Measurements from ENCODE around the gene MCTP1. TPM values are rescaled to one million over a fixed set of nuclear protein-coding genes. Genes with fewer than 3 reads are reported as not detected.

MCTP1 gene
- total RNA-seq, 1 donor from 2014 or later: not detected

DNA sequence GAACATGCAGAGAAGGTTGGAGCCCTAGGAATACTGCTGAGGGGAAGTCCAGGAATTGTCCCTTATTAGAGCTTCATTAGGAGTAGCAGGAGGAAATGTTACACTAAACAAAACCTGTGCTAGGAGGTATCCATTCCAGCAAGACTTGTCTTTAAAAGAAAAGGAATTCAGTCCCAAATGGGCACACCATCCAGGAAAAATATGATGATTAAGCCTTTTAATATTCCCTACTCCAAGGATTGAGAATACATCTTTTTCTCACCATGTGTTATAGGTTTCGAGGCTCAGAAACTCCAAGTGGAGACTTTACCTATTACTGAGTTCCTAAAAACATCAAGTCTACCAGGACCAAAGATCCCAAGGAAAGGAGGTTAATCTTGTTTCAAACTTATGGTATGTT is 179.3 kb downstream of the MCTP1 start:
- H3K4me1 Mint-ChIP-seq: peaks cover 2% of the 10 kb centered on the region
- no peak overlapping the region for H3K4me3 Mint-ChIP-seq
- H3K36me3 Mint-ChIP-seq (ENCODE audit: low read depth): no peaks in the 10 kb centered on the region
- H3K27ac Mint-ChIP-seq: no peak overlapping the region
- no peaks in the 10 kb centered on the region for H3K27me3 Mint-ChIP-seq
- no peaks in the 10 kb centered on the region for H3K9me3 Mint-ChIP-seq
- no peak for DNase-seq
- intact Hi-C loops (cut with micrococcal nuclease): no loop called here

DNA sequence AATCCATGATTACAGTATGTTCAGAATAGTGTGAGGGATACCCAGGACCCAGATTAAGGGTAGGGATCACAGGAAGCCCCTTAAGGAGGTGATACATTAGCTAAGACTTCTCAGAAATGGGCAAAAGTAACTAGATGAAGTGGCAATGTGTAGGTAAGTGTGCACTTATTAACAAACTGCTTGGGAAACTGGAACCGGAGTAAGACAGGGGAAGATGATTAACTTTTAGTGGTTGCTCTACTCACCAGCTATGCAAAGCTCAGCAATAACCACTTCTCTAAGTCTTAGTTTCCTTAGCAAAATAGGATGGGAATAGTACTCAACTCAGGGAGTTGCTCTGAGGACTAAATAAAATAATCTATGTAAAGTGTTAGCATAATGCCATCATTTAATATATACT is 182.2 kb downstream of the MCTP1 start:
- no peaks in the 10 kb centered on the region for H3K36me3 Mint-ChIP-seq (ENCODE audit: low read depth)
- H3K4me1 Mint-ChIP-seq: peaks cover 2% of the 10 kb centered on the region
- DNase-seq: no peak
- no peak overlapping the region for H3K27ac Mint-ChIP-seq
- H3K27me3 Mint-ChIP-seq: no peaks in the 10 kb centered on the region
- intact Hi-C loops (cut with micrococcal nuclease): no loop called here
- H3K9me3 Mint-ChIP-seq: no peaks in the 10 kb centered on the region
- H3K4me3 Mint-ChIP-seq: no peak overlapping the region

DNA sequence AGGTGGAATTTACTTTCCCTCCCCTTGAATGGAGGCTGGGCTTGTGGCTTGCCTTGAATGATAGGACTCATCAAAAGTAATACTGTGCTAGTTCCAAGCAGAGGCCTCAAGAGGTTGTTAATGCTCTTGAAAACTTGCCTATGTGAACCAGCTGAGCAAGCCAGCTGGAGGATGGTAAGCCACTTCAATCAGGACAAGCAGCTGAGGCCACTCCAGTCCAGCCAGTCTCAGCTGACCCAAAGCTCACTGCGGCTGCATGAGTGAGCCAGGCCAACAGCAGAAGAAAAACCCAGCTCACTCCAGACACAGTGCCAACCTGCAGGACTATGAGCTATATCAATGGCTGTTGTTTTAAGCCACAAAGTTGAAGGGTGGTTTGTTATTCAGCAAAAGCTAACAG is 182.8 kb downstream of the MCTP1 start:
- no peak overlapping the region for H3K27ac Mint-ChIP-seq

GRCh38 chr5:95100551-95100950 is 184.3 kb downstream of the MCTP1 start:
- Mint-ChIP-seq H3K9me3 (no peaks in the 10 kb centered on the region), H3K4me1 (peaks cover 2% of the 10 kb centered on the region), H3K27ac (no peak overlapping the region), H3K36me3 (ENCODE audit: low read depth) (no peaks in the 10 kb centered on the region), H3K4me3 (no peak overlapping the region), H3K27me3 (no peaks in the 10 kb centered on the region)
- no peak for DNase-seq
- intact Hi-C loops (cut with micrococcal nuclease): no loop called here

More for the DNA sequence above, 182.8 kb downstream of the MCTP1 start:
- H3K4me3 Mint-ChIP-seq: no peak overlapping the region
- no peaks in the 10 kb centered on the region for H3K9me3 Mint-ChIP-seq
- DNase-seq: no peak
- intact Hi-C loops (cut with micrococcal nuclease): no loop called here
- H3K27me3 Mint-ChIP-seq: no peaks in the 10 kb centered on the region
- no peaks in the 10 kb centered on the region for H3K36me3 Mint-ChIP-seq (ENCODE audit: low read depth)
- peaks cover 2% of the 10 kb centered on the region for H3K4me1 Mint-ChIP-seq

DNA sequence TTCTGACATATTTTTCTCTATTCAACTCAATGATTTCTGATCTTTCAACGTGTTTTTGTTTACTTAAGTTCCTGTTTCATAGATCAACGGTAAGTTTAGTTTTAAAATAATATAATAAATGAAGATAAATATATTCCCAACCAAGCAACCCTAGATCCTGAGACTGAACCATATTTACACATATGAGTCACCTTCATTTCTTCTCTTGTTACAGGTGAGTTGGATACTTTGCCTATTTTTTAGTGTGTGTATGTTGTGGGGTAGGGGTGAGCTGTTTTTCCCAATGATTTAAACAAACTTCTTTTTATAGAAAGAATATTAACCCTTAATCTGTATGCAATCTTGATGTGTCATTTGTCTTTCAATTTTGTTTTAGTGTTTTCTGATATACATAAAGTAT is 186.9 kb downstream of the MCTP1 start:
- Mint-ChIP-seq H3K36me3 (ENCODE audit: low read depth) (no peaks in the 10 kb centered on the region), H3K27ac (no peak overlapping the region), H3K4me3 (no peak overlapping the region), H3K9me3 (no peaks in the 10 kb centered on the region), H3K4me1 (peaks cover 2% of the 10 kb centered on the region), H3K27me3 (no peaks in the 10 kb centered on the region)
- no peak for DNase-seq
- intact Hi-C loops (cut with micrococcal nuclease): no loop called here

DNA sequence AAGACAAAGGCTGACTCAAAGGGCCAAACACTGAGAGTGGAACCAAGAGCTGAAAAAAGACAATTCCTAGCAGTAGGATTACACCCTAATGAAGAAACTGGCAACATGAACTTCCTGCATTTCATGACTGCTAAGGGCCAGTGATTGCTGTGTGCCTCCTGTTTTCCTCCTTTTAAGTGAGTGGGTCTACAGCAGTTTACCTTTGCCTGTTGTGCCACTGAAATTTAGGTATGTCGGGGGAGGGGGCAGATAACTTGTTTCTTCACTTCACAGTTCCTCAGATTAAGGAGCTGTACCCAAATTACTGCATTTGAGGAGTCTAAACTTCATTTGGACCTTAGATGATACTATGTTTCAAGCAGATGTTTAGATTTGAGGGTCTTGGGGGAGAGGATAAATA is 191.7 kb downstream of the MCTP1 start:
- no peaks in the 10 kb centered on the region for H3K4me1 Mint-ChIP-seq
- no peak overlapping the region for H3K4me3 Mint-ChIP-seq
- no peak overlapping the region for H3K27ac Mint-ChIP-seq
- H3K27me3 Mint-ChIP-seq: no peaks in the 10 kb centered on the region
- intact Hi-C loops (cut with micrococcal nuclease): no loop called here
- no peaks in the 10 kb centered on the region for H3K36me3 Mint-ChIP-seq (ENCODE audit: low read depth)
- no peaks in the 10 kb centered on the region for H3K9me3 Mint-ChIP-seq
- no peak for DNase-seq

GRCh38 chr5:95090774-95091173 is 194.1 kb downstream of the MCTP1 start:
- no peaks in the 10 kb centered on the region for H3K4me1 Mint-ChIP-seq
- DNase-seq: no peak
- no peaks in the 10 kb centered on the region for H3K9me3 Mint-ChIP-seq
- no peak overlapping the region for H3K27ac Mint-ChIP-seq
- peaks cover 4% of the 10 kb centered on the region for H3K27me3 Mint-ChIP-seq
- H3K4me3 Mint-ChIP-seq: no peak overlapping the region
- H3K36me3 Mint-ChIP-seq (ENCODE audit: low read depth): no peaks in the 10 kb centered on the region
- intact Hi-C loops (cut with micrococcal nuclease): no loop called here

- intact Hi-C loops (cut with micrococcal nuclease): no loop called here
- Mint-ChIP-seq H3K4me3 (no peak overlapping the region), H3K9me3 (no peaks in the 10 kb centered on the region), H3K27ac (no peak overlapping the region), H3K36me3 (ENCODE audit: low read depth) (no peaks in the 10 kb centered on the region), H3K4me1 (no peaks in the 10 kb centered on the region), H3K27me3 (peaks cover 7% of the 10 kb centered on the region)
- peak; percentile 31 for DNase-seq
Observed at GRCh38 chr5:95087816-95088317, 197.0 kb downstream of the MCTP1 start.

DNA sequence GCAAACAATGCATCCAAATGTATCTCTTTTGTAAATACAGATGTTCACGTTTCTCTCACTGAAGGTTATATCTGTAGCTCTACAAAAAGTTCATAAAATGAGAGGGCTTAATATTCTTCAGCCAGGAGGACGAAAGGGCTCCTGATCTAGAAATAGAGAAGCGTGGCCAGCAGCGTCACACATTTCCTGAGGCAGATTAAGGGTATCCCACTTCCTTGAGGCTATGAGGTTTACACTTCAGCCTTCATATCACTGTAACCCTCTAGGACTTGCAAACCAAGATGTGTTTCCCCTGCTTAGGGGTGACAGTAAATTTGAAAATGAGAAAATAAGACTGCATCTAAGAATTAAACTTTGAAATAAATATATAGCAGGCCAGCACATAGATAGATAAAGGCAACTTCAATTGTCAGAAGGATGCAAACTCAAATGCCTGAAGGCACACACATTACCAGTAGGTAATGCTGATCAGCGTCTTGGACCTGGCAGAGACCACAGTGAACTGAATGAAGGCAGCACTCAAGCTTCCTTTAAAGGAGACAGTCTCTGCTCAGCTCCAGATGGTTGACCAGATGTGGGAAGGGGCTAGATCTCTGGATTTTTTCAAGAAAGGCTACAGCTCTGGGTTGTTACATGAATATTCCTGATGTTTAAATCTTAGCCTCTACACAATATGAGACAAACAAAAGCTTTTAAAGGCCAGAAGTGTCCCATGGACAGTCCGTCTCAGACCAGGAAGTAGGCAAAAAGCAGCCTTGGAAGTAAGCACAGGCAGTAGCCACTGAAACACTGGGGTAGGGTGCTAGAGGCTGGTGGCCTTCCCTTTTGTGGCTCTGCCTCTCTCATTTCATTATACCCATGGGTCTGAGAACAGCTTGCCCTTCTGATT is 197.7 kb downstream of the MCTP1 start:
- no peaks in the 10 kb centered on the region for H3K9me3 Mint-ChIP-seq
- no peaks in the 10 kb centered on the region for H3K4me1 Mint-ChIP-seq
- no peak for DNase-seq
- H3K27me3 Mint-ChIP-seq: peaks cover 7% of the 10 kb centered on the region
- intact Hi-C loops (cut with micrococcal nuclease): no loop called here
- H3K36me3 Mint-ChIP-seq (ENCODE audit: low read depth): no peaks in the 10 kb centered on the region
- H3K4me3 Mint-ChIP-seq: no peak overlapping the region
- no peak overlapping the region for H3K27ac Mint-ChIP-seq

DNA sequence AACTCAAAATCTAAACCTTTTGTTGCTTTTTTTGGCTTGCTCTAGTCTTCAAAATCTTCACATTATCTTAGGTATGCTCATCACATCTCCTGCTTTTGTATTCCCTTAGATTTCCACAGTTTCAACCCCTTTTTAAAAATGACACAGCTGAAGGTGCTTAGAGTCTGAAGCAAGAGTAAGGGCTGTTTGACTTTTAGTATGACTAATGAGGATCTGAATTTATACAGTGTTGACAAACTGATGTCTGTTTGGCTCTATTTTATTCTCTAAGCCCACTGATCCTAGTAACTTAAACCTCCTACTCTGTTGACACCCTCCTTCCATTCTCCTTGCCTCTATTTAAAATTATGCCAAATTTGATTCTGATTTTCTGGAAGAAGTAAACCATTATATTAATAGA is 200.1 kb downstream of the MCTP1 start:
- no peaks in the 10 kb centered on the region for H3K36me3 Mint-ChIP-seq (ENCODE audit: low read depth)
- peaks cover 7% of the 10 kb centered on the region for H3K4me1 Mint-ChIP-seq
- H3K9me3 Mint-ChIP-seq: no peaks in the 10 kb centered on the region
- DNase-seq: no peak
- H3K27ac Mint-ChIP-seq: no peak overlapping the region
- intact Hi-C loops (cut with micrococcal nuclease): no loop called here
- H3K27me3 Mint-ChIP-seq: peaks cover 9% of the 10 kb centered on the region
- no peak overlapping the region for H3K4me3 Mint-ChIP-seq

DNA sequence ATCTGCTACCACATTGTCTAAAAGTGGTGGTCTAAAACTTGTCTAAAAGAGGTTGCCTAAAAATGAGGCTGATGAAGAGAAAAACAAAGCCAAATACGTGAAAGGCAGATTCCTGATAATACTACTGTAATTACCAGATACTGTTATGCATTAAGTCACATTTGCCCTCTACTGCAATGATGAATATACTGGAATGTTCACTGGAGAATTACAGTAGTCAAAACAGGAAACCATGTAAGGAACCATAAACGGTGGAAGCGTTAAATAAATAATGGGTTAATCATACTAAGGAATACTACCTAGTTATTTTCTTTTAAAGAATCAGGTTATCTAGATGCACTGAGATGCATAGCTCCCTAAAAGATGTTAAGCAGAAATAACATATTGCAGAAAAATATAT is 201.3 kb downstream of the MCTP1 start:
- intact Hi-C loops (cut with micrococcal nuclease): no loop called here
- Mint-ChIP-seq H3K4me3 (no peak overlapping the region), H3K9me3 (no peaks in the 10 kb centered on the region), H3K36me3 (ENCODE audit: low read depth) (no peaks in the 10 kb centered on the region), H3K4me1 (peaks cover 7% of the 10 kb centered on the region), H3K27me3 (peaks cover 12% of the 10 kb centered on the region), H3K27ac (no peak overlapping the region)
- no peak for DNase-seq

DNA sequence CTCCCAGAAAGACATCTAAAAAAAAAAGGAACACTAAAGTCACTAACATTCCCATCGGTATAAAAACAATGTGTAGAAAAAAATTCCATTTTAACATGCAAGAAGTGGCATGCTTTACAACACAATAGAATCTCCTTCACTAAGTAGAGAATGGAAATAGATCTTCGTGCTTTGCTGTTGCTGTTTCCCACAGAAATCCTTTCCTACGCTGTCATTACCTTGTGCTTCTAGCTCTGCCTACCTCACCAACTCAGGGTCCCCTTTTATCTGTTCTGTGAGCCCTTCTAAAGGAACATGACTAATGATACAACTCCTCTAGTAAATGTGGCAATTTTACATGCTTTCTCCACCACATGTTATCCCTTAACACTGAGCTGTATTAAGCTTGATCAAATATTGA is 202.9 kb downstream of the MCTP1 start:
- peak; percentile 52 for DNase-seq
- Mint-ChIP-seq H3K27me3 (peaks cover 11% of the 10 kb centered on the region), H3K9me3 (no peaks in the 10 kb centered on the region), H3K4me3 (peak overlapping the region; percentile 25), H3K4me1 (peaks cover 7% of the 10 kb centered on the region), H3K27ac (no peak overlapping the region), H3K36me3 (ENCODE audit: low read depth) (no peaks in the 10 kb centered on the region)
- intact Hi-C loops (cut with micrococcal nuclease): no loop called here

DNA sequence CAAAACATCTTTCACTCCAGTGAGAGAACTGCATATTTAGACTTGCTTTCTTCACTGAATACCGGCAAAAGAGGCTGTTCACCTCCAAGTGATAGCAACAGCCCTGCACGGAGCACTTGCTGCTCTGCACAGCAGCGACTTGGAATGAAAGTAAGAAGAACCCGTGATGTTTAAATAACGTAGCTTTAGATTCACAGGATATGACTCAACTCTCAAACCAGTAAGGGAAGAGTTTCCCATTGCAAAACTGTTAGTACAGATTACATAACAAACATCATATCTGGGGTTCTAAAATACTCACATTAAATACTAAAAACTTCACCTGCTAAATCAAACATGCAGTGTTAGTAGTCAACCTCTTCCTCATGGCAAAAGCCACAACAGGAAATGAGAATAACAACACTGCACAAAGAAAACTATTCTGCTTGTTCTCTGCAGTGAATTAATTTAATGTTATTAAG is 203.4 kb downstream of the MCTP1 start:
- peak overlapping the region; percentile 25 for H3K4me3 Mint-ChIP-seq
- H3K27me3 Mint-ChIP-seq: peaks cover 11% of the 10 kb centered on the region
- H3K9me3 Mint-ChIP-seq: no peaks in the 10 kb centered on the region
- H3K27ac Mint-ChIP-seq: no peak overlapping the region
- peak; percentile 73 for DNase-seq
- intact Hi-C loops (cut with micrococcal nuclease): no loop called here
- peaks cover 7% of the 10 kb centered on the region for H3K4me1 Mint-ChIP-seq
- no peaks in the 10 kb centered on the region for H3K36me3 Mint-ChIP-seq (ENCODE audit: low read depth)

- intact Hi-C loops (cut with micrococcal nuclease): no loop called here
- no peak overlapping the region for H3K4me3 Mint-ChIP-seq
- H3K36me3 Mint-ChIP-seq (ENCODE audit: low read depth): no peaks in the 10 kb centered on the region
- H3K4me1 Mint-ChIP-seq: peaks cover 7% of the 10 kb centered on the region
- H3K27me3 Mint-ChIP-seq: peaks cover 8% of the 10 kb centered on the region
- no peak overlapping the region for H3K27ac Mint-ChIP-seq
- H3K9me3 Mint-ChIP-seq: no peaks in the 10 kb centered on the region
- DNase-seq: no peak
Observed at GRCh38 chr5:95080441-95080840, 204.5 kb downstream of the MCTP1 start.
